PC-3 (cell line): Measurements from ENCODE around the gene PPP6R1. TPM values are rescaled to one million over a fixed set of nuclear protein-coding genes. Genes with fewer than 3 reads are reported as not detected.

Experiments used
- ATAC-seq: fragments of 200-7000 bp; cut with Tn5 transposase; 2 replicates; pipeline ENCODE4 v1.9.1; 2020; ENCODE audit warnings: mild to moderate bottlenecking, moderate library complexity
- BruUV-seq: library from RNA; stranded (reverse); fragments of 400-500 nt; replicated peaks from 2 replicates; lab custom pipeline; 2021; lab: Mats Ljungman, UMichigan
- CTCF ChIA-PET: fragments of 300-600 bp; sonication (Branson Sonifier 250); formaldehyde crosslinking; loops from one replicate; lab custom pipeline; 2022; ENCODE audit warnings: antibody characterized with exemption; lab: Charles Lee
- POLR2A ChIA-PET: fragments of 300-600 bp; sonication (Branson Sonifier 250); formaldehyde crosslinking; loops from one replicate; lab custom pipeline; 2022; ENCODE audit warnings: antibody characterized with exemption; ENCODE audit not compliant: unreplicated experiment; lab: Charles Lee
- DNase-seq: peaks from one replicate; pipeline ENCODE4 v3.0.0-alpha.2; 2015
- H2AFZ ChIP-seq: fragments of 300-600 bp; sonication (generic); 2 replicates; pipeline ENCODE4 v1.6.0; 2016; ENCODE audit warnings: antibody characterized with exemption, low read length
- H3F3A ChIP-seq: fragments of 300-600 bp; sonication (generic); one replicate; pipeline ENCODE4 v1.6.0; 2017; ENCODE audit warnings: antibody characterized with exemption, low read length, control low read depth, mild to moderate bottlenecking; ENCODE audit not compliant: unreplicated experiment
- H3K27ac ChIP-seq: fragments of 300-600 bp; sonication (generic); 2 replicates; pipeline ENCODE4 v1.5.1; 2016; ENCODE audit warnings: mild to moderate bottlenecking, low read length
- H3K27me3 ChIP-seq: fragments of 300-600 bp; sonication (generic); 2 replicates; pipeline ENCODE4 v1.6.1; 2016; ENCODE audit warnings: low read length, mixed read lengths
- H3K36me3 ChIP-seq: fragments of 300-600 bp; sonication (generic); 2 replicates; pipeline ENCODE4 v1.6.1; 2016; ENCODE audit warnings: low read depth, mixed run types, low read length, mixed read lengths
- H3K4me1 ChIP-seq: fragments of 300-600 bp; sonication (generic); 2 replicates; pipeline ENCODE4 v1.5.1; 2016; ENCODE audit warnings: low read length; ENCODE audit not compliant: insufficient read depth
- H3K4me2 ChIP-seq: fragments of 300-600 bp; sonication (generic); 2 replicates; pipeline ENCODE4 v1.6.0; 2016; ENCODE audit warnings: low read length
- H3K4me3 ChIP-seq: fragments of 300-600 bp; sonication (generic); 2 replicates; pipeline ENCODE4 v1.5.1; 2016; ENCODE audit warnings: mild to moderate bottlenecking, low read length, mixed read lengths
- H3K79me2 ChIP-seq: fragments of 300-600 bp; sonication (generic); 2 replicates; pipeline ENCODE4 v1.6.1; 2017; ENCODE audit warnings: low read length, mixed read lengths
- H3K9ac ChIP-seq: fragments of 300-600 bp; sonication (generic); 2 replicates; pipeline ENCODE4 v1.6.0; 2016; ENCODE audit warnings: mild to moderate bottlenecking, low read length
- H3K9me2 ChIP-seq: fragments of 300-600 bp; sonication (generic); replicated peaks from 2 replicates; pipeline ENCODE4 v1.6.1; 2016; ENCODE audit warnings: mixed run types, low read length, mixed read lengths
- H3K9me3 ChIP-seq: fragments of 300-600 bp; sonication (generic); 2 replicates; pipeline ENCODE4 v1.6.1; 2016; ENCODE audit warnings: low read length, mixed read lengths
- H4K20me1 ChIP-seq: fragments of 300-600 bp; sonication (generic); 2 replicates; pipeline ENCODE4 v1.6.1; 2016; ENCODE audit warnings: low read length, mixed read lengths
- EZH2 ChIP-seq: fragments of 300-600 bp; sonication (generic); IDR thresholded peaks from one replicate; pipeline ENCODE4 v1.6.1; 2017; ENCODE audit warnings: antibody characterized with exemption, mild to moderate bottlenecking, low read length; ENCODE audit not compliant: unreplicated experiment
- EZH2phosphoT487 ChIP-seq: fragments of 300-600 bp; sonication (generic); IDR thresholded peaks from 2 replicates; pipeline ENCODE4 v1.6.1; 2018; ENCODE audit warnings: mild to moderate bottlenecking, antibody characterized with exemption, low read length, borderline replicate concordance
- intact Hi-C: fragments of 100-400 bp; cut with micrococcal nuclease; formaldehyde crosslinking; loops from 2 replicates; pipeline ENCODE4 v1.9.0; 2023
- total RNA-seq: library from RNA; depleted of rRNA; stranded (reverse); fragments of >200 nt; gene quantifications from 2 replicates; pipeline ENCODE4 v1.2.3, GENCODE V29; 2014
- TF ChIP-seq, protein P1 (sequence below): fragments of 300-600 bp; sonication (generic); conservative IDR thresholded peaks from 2 replicates; pipeline ENCODE4 v1.5.1; 2017; ENCODE audit warnings: antibody characterized with exemption, low read depth, mild to moderate bottlenecking, low read length

The PPP6R1 gene
- total RNA-seq, 1 experiment from 2014 or later: 159 TPM

DNA sequence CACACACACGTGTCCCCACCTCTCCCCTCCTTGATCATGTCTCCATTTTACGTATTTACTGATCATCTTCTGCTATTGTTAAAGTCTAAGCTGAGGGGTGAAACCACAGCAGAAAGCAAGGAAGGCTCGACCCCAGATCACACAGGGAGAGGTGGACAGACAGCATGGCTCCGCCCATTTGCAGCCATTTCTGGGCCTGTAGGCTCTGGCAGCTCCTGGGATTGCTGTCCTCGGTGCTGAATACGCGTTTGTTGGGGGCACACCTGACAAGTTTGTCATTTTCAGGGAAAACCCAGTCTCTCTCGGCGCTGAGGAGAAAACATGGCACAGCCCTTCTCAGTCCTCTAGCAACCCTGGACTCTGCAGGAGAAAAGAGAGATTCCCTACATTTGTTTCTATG lies 38.3 kb downstream of the PPP6R1 start:
- H3K4me2 ChIP-seq: no peak overlapping the region
- H3K4me3 ChIP-seq: no peak overlapping the region
- H3K79me2 ChIP-seq: no peaks in the 10 kb centered on the region
- ChIA-PET CTCF (no interaction called here), POLR2A (no interaction called here)
- TF ChIP-seq EZH2: no peak
- no peak for TF ChIP-seq EZH2phosphoT487
- no peaks in the 10 kb centered on the region for H3K9me3 ChIP-seq
- intact Hi-C loops: no loop called here
- no peaks in the 10 kb centered on the region for H3K36me3 ChIP-seq
- no TSS peak for BruUV-seq
- no peaks in the 10 kb centered on the region for H3K27me3 ChIP-seq
- H3F3A ChIP-seq: no peaks in the 10 kb centered on the region
- no peak for ATAC-seq
- no peak overlapping the region for H3K9ac ChIP-seq
- peaks cover 16% of the 10 kb centered on the region for H3K4me1 ChIP-seq
- H4K20me1 ChIP-seq: no peaks in the 10 kb centered on the region
- H3K9me2 ChIP-seq: no peaks in the 10 kb centered on the region
- DNase-seq: no peak
- H2AFZ ChIP-seq: no peak overlapping the region
- H3K27ac ChIP-seq: no peak overlapping the region

DNA sequence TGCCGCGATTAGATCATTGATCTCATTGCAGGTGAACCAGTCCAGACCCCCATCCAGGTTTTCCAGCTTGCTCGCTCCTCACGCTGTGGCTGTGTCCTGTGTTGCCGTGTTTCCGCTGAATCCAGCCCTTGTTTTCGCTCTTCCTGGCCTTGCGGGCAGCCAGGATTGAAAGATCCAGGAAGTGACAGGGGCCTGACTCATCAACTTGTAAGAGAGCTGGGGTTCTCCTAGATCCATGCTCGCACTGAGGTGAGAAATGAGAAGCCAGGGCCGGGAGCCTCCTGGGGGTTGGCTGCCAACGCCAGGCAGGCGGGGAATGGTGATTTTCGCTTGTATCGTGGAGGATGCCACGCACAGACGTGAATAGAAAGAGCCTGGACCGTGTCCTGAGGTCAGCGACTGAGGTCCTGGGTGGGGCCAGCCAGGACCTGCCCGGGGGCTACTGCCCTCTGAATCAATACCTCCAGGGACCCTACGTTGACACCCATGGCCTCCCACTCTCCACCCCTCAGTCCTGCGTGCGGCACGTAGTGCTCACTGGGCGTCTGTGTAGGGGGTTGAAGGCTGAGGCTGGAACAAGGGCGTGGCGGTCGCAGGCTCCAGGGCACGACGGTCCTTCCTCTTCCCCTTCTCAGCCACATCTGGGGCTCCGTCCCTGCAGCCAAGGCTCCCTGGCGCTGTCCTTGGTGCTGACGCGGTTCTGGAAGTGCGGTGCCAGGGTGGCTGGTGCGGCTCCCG lies 42.2 kb downstream of the PPP6R1 start:
- POLR2A ChIA-PET: interaction anchor here (0.6 to 1.0 kb wide), 2 partner anchors 50 to 1348 kb away, joined by 3 read pairs; partner anchors contain the start of gene DNAAF3
- peaks cover 22% of the 10 kb centered on the region for H3K4me1 ChIP-seq
- H3K27me3 ChIP-seq: no peaks in the 10 kb centered on the region

DNA sequence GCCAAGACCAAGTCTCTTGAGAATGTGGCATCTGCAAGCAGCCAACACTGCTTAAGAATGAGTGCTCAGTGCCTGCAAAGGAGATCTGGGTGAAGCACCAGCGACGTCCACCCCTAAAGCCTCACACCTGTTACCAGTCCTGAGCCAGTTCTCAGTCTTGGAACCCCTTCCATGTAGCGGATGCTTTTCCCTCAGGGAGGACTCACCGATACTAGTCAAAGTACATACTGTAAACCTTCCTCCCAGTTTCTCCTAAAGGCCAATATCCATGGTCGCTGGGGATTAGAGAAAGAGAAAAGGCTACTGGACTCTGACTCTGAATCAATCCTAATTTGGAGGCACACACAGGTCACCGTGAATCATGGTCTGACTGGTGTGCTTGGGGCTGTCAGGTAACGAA lies 45.3 kb downstream of the PPP6R1 start:
- H4K20me1 ChIP-seq: no peaks in the 10 kb centered on the region
- no peak overlapping the region for H3K4me3 ChIP-seq
- no peaks in the 10 kb centered on the region for H3K36me3 ChIP-seq
- H3K9ac ChIP-seq: no peak overlapping the region
- no peak overlapping the region for H3K4me2 ChIP-seq
- ChIA-PET CTCF (no interaction called here), POLR2A (no interaction called here)
- peaks cover 40% of the 10 kb centered on the region for H3K4me1 ChIP-seq
- peaks cover 8% of the 10 kb centered on the region for H3F3A ChIP-seq
- no peaks in the 10 kb centered on the region for H3K9me3 ChIP-seq
- intact Hi-C loops: loop anchor here (5.0 to 10.0 kb wide), 3 partner anchors 41 to 171 kb away; partner anchors contain the start of genes KMT5C, RPL28 and TMEM238
- H3K27ac ChIP-seq: no peak overlapping the region
- H3K79me2 ChIP-seq: no peaks in the 10 kb centered on the region
- no TSS peak for BruUV-seq
- no peaks in the 10 kb centered on the region for H3K9me2 ChIP-seq
- H3K27me3 ChIP-seq: no peaks in the 10 kb centered on the region
- DNase-seq (no peak), ATAC-seq (no peak)
- TF ChIP-seq EZH2 (no peak), EZH2phosphoT487 (no peak)
- TF ChIP-seq, protein P1, sequence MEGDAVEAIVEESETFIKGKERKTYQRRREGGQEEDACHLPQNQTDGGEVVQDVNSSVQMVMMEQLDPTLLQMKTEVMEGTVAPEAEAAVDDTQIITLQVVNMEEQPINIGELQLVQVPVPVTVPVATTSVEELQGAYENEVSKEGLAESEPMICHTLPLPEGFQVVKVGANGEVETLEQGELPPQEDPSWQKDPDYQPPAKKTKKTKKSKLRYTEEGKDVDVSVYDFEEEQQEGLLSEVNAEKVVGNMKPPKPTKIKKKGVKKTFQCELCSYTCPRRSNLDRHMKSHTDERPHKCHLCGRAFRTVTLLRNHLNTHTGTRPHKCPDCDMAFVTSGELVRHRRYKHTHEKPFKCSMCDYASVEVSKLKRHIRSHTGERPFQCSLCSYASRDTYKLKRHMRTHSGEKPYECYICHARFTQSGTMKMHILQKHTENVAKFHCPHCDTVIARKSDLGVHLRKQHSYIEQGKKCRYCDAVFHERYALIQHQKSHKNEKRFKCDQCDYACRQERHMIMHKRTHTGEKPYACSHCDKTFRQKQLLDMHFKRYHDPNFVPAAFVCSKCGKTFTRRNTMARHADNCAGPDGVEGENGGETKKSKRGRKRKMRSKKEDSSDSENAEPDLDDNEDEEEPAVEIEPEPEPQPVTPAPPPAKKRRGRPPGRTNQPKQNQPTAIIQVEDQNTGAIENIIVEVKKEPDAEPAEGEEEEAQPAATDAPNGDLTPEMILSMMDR: no peak
- H2AFZ ChIP-seq: no peak overlapping the region

More for the DNA sequence above, 42.2 kb downstream of the PPP6R1 start:
- intact Hi-C loops: loop anchor here (1.0 to 10.0 kb wide), 2 partner anchors 43 to 168 kb away; partner anchors contain the start of genes PPP6R1, RPL28 and TMEM238
- Histone ChIP-seq H3K27ac (peak overlapping the region; percentile 84), H3F3A (no peaks in the 10 kb centered on the region), H3K9me2 (no peaks in the 10 kb centered on the region), H3K9ac (peak overlapping the region; percentile 37; the same call in 1 of the 2 replicates), H2AFZ (peak overlapping the region; percentile 15; the same call in 1 of the 2 replicates), H3K4me3 (peak overlapping the region; percentile 44), H3K36me3 (no peaks in the 10 kb centered on the region), H3K79me2 (no peaks in the 10 kb centered on the region), H3K4me2 (peak overlapping the region; percentile 77), H3K9me3 (no peaks in the 10 kb centered on the region), H4K20me1 (no peaks in the 10 kb centered on the region)
- ATAC-seq (peak; percentile 91), DNase-seq (peak; percentile 100)
- BruUV-seq: TSS peak; percentile 77
- CTCF ChIA-PET: interaction anchor here (0.6 kb wide), 1 partner anchor 168 kb away, joined by 3 read pairs; the partner anchor contains the start of gene TMEM238
- no peak for TF ChIP-seq EZH2
- TF ChIP-seq, protein P1: no peak
- TF ChIP-seq EZH2phosphoT487: no peak
